Retina (tissue), 1 donor: ENCODE measurements around the gene ROCK2.
"Not testable (repeated sequence)": the region's sequence is repeated elsewhere in the genome, so short reads cannot be mapped to it uniquely, and the experiment has no call there.

Source experiments
- DNase-seq: peaks from one replicate; pipeline ENCODE4 v3.0.0-alpha.2; 2016

The ROCK2 gene

DNA sequence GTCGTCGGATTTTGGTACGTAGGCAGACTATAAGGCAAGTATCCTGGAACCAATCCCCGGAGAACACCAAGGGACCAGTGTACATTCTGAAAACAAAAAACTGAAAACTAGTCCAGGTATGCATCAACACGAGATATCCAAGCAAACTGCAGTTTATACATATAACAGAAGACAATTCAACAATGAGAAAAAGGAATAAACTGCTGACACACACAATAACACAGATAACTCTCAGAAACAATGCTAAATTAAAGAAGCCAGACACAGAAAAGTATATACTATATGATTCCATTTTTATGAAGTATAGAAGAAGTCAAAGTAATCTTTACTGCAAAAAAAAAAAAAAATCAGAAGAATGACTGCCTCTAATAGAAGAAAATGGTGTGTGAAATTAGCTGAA, 5.9 kb downstream of the ROCK2 start:
- no peak for DNase-seq

DNA sequence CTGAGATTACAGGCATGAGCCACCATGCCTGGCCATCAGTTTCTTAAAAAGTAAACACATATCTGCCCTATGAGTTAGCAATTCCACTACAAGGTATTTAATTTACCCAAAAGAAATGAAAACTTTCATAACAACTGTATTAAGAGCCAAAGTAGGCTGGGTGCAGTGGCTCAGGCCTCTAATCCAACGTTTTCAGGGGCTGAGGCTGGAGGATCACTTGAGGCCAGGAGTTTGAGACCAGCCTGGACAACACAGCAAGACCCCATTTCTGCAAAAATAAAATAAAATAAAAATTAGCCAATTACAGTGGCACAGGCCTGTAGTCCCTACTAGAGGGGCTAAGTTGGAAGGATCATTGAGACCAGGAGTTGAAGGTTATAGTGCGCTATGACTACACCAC, 6.5 kb downstream of the ROCK2 start:
- no peak for DNase-seq

DNA sequence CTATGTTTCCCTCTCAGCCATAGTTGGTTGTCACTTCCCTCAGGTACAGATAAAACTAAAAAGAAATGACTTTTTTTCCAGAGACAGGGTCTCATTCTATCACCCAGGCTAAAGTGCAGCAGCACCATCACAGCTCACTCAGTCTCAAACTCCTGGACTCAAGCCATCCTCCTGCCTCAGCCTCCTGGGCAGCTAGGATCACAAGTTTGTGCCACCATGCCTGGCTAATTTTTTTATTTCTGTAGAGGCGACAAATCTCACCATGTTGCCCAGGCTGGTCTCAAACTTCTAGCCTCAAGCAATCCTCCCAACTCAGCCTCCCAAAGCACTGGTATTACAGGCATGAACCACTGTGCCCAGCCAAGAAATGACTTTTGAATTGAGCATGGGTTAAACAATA, 8.2 kb downstream of the ROCK2 start:
- no peak for DNase-seq

DNA sequence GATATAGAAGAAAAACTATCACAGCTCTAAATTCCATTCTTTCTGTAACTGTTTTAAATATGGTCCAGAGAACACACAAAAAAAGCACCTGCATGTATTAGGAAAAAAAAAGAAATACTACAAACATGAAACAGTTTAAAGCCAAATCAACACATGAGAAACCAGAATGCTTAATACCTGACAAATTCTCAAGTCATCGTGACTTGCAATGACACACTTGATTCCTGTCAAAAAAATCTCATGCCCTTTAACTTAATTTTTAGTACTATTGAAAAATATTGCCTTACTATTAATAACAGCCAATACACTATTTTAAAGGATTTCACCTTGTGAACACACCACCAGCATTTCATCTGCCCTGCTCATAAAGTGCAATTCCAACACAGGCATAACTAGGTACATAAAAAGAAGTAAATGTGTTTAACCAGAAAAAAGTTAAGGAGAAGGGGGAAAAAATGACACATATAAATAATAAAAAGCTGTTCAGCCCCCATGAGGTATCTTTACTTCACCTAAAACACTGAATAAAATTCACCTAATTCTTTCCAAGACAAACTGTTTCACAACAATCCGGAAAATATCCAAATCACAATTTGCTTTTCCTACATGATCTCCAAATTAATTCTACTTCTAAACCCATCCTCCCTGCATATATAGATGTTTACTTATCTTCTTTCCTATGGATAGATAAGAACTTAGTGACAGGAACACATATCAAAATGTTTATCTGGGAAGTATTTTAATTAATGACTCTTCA, 10.8 kb downstream of the ROCK2 start:
- DNase-seq: no peak

DNA sequence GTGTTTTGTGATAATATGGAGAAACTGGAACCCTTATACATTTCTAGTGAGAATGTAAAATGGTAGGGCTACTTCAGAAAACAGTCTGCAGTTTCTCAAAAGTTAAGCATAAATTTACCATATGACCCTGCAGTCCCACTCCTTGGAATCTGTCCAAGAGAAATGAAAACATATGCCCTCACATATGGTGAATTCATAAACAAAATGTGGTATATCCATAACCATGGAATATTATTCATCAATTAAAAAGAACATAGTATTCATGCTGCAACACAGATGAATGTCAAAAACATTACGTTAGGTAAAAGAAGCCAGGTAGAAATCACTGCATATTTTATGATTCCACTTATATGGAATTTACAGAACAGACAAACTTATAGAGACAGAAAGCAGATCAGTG, 11.8 kb downstream of the ROCK2 start:
- no peak for DNase-seq

DNA sequence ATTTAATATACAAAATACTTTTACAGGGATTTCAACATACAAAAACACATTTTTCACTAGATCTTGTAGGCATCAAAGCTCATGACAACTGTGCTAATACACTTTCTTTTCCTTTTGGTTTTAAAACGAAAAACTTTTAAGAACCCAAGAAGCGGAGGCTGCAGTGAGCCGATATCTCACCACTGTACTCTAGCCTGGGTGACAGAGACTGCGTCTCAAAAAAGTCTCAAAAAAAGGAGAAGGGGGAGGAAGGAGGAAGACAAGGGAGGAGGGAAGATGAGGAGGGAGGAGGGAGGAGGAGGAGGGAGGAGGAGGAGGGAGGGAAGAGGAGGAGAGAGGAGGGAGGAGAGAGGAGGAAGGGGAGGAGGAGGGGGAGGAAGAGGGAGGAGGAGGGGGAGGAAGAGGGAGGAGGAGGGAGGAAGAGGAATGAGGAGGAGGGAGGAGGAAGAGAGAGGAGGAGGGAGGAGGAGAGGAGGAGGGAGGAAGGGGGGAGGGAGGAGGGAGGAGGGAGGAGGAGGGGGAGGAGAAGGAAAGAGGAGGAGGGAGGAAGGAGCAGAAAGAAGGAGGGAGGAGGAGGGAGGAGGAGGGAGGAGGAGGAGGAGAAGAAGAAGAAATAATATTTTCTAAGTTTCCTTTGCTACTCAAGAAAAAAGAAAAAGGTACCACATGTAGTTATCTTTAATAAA, 13.8 kb downstream of the ROCK2 start:
- no peak for DNase-seq

DNA sequence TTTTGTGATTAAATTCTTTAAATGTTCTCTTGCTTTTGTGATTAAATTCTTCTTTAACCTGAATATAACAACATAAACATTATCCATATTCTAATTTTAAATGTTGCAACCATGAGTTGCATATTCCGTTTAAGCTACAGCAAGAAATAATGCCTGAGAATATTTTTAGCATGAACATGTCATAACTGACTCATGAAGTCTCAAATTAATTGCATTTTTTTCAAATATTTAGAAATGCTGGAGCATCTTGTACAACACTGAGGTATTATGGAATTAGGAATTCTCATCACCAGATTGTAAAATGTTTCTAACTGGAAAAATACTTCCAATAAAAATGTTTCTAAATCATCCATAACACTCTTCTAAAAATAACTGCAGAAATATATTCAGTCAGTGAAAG, 14.7 kb downstream of the ROCK2 start:
- no peak for DNase-seq

DNA sequence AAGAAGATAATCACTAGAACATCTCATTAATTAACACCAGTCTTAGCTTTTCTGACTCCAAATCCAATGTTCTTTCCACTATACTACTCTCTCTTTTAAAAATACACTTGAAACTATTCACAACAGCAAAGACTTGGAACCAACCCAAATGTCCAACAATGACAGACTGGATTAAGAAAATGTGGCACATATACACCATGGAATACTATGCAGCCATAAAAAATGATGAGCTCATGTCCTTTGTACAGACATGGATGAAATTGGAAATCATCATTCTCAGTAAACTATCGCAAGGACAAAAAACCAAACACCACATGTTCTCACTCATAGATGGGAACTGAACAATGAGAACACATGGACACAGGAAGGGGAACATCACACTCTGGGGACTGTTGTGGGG, 15.9 kb downstream of the ROCK2 start:
- DNase-seq: not testable (repeated sequence)

DNA sequence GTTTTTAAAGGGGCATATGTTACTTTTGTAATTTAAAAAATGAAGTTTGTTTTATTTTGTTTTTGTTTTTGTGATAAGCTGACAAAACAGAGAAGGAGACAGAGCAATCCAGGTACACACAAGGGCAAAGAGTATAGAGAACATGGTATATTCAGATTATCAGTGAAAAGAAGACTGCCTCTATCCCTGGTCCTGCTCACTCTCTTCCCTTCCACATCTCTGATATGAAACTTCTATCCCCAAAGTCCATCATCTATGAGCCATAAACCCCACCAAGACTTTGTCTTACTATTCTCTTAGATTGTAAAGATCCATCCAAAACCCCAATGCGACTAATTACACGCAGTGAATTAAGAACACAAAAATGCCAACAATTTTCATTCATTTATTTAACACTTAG, 16.6 kb downstream of the ROCK2 start:
- DNase-seq: no peak

DNA sequence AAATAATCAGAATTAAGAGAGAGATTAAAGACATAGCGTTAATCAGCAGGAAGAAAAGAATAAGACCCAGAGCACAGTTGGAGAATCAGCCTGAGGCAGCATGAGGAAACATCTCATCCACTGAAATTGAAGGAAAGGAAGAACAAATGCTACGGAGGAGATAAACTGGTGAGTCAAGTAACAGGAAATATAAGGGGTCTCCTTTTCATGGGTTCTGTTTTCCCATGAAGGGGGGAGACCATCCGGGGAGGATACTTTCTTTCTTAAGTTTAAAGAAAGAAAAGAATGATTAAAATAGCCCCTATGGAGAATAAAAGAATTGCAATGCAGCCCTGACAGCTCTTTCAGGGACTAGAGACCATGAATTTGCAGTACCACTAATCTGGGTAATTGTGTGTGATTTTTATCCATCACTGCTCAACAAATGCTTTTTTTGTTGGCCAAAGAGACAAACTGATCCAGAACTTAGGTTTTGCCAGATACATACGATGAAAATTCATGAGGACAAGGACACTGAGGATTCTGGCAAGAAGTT, 17.7 kb downstream of the ROCK2 start:
- no peak for DNase-seq

DNA sequence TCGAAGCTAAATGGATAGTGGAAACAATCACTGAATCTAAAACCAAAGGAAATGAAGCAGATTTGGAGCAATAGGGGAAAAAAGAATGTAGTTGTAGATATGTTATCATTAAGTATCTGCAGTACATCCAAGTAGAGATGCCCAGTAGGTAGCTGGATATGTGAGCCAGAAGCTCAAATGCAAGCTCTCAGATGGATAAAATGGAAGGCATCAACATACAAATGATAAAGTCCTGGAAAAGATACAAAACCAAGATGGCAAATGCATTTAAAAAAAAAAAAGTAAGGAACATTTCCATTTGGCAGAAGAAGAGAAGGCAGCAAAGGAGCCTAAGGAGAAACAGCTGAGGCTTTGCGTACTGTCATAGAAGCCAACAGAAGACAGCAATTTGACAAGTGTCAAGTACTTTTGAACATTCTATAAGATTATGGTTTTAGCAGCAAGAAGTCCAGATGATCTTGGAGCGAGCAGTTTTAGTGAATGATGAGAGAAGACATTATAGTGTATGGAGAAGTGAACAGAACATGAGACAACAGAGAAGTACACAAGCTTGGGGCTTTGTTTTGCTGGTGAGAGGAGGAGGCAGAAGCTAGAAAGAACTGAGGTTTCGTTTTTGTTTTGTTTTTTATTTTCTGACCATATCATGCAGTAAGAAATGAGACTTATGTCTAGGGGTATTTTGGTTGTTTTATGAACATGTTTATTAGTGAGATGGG, 18.3 kb downstream of the ROCK2 start:
- DNase-seq: no peak

DNA sequence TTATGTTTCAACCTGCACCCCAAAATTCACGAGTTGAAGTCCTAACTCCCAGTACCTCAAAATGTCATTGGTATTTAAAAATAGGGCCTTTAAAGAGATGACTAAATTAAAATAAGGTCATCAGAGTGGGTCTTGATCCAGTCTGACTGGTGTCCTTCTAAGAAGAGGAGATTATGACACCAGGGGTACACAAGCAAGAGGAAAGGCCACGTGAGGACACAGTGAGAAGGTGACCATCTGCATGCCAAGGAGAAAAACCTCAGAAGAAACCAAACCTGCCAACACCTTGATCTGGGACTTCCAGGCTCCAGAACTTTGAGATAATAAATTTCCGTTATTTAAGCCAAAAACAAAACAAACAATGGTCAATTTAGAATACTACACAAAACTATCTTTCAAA, 22.6 kb downstream of the ROCK2 start:
- DNase-seq: no peak

DNA sequence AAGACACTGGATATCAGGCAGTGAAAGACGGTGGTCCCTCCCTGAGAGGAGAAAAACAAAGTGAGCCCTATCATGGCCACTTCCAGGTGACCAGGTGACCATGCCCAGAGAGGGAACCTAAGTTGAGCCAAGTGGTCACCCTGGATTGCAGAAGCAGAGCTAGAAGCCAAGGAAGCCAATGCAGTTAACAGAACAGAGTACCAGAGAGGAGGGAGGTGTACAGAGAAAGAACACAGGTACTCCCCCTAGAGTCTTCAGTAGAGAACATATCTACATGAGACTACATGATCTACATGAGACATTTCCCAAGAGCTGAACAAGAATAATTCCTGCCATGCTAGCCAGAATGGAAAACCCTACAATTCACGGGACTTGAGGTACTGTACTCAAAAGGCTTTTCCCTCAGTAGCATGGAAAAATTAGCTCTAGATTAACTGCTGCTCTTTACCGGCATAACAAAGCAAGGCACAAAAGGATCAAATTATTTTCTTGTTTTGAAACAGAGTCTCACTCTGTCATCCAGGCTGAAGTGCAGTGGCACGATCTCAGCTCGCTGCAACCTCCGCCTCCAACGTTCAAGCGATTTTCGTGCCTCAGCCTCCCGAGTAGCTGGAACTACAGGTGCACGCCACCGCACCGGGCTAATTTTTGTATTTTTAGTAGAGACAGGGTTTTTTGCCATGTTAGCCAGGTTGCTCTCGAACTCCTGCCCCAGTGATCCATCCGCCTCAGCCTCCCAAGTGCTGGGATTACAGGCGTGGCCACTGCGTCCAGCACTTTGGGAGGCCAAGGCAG, 23.5 kb downstream of the ROCK2 start:
- no peak for DNase-seq

DNA sequence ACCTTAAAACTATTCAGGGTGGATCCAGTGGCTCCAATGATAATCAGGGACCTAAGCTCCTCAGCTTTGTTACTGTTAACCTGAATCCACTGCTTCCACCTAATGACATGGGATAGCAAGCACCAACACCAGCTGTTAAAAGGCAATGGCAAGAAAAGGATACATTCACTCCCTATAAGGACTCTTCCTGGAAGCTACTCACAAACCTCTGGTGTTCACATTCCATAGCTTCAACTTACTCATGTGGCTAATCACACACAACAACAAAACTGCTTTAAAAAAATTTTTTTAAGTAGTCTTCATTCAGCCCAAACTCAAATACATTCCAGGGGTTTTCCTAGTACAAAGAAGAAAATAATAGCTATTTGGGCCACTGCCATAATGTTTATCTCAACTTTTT, 24.5 kb downstream of the ROCK2 start:
- no peak for DNase-seq

DNA sequence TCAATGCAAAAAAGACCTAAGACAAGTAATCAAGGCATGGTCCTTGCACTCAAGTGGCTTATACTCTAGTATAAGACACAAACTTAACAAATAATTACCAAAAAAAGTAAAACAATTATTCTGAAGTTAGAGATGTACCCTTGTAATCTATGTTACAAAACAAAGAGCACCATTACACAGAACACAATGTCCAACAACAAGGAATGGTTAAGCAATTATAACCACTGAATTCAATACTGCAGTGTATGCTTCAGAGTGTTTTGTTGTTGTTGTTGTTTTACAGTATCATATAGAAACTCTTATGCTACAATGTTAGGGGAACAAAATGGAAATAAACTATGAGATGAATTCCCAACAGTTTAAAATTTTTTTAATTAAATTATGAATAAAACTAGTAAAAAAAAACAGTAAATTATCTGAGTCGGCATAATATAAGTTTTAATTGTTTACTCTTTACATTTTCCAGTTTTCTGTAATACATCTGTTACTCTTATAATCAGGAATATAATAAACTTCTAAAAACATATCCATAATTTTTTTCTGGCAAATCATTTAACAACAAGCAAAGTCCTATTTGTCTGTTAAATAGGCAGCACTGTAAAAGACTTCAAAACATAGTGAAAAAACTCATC, 29.2 kb downstream of the ROCK2 start:
- no peak for DNase-seq

DNA sequence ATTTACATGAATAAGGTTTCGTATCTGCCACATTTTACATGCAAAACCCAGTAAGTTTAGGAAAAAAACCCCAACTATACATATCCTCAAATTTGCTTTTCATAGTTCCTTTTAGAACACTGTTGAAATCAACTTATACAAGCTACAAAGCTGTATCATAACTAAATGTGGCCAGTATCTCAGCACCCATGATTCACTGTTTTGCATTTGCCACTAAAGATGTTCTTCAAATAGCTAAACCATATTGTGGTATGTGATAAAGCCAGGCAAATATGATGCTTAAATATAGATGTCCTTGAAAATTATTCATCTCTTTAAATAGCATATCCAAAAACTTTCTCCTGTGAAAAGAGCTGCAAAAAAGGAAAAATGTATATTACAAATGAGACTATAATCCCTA, 29.9 kb downstream of the ROCK2 start:
- no peak for DNase-seq

DNA sequence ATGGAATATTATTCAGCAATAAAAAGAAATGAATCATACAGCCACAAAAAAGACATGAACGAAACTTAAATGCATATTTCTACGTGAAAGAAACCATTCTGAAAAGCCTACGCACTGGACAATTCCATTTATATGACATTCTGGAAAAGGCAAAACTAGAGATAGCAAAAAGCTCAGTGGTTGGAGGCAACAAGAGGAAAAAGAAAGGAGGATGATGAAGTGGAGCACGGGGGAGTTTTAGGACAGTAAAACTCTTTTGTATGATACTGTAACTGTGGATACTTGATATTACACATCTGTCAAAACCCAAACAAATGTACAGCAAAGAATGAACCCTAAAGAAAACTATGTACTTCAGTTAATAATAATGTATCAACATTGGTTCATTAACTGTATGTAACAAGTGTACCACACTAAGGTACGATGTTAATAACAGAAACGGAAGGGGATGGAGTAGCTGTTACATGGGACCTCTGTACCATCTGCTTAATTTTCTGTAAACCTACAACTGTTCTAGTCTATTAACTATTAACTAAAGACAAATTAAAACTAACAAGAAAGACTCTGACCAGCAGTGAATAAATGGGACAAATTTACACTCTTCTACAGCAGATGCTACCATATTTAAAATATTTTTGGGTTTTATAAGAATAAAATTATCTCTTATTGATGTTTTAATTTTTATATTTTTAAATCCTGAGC, 31.5 kb downstream of the ROCK2 start:
- no peak for DNase-seq

DNA sequence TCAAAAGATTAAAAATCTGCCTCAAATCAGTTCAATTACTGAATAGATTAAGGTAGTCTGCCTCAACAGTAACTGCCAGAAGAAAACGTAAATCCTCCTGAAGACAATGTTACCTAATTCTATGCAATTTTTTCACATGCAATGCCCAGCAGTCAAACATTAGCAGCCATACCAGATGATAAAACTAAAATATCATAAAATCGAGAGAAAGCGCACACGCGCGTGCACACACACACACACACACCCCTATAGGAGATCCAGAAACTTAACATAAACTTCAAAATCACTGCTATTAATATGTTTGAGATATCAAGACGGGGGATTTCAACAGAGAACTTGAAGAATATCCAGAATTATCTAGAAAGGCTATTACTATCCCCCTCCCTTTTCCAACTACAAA, 32.9 kb downstream of the ROCK2 start:
- no peak for DNase-seq

DNA sequence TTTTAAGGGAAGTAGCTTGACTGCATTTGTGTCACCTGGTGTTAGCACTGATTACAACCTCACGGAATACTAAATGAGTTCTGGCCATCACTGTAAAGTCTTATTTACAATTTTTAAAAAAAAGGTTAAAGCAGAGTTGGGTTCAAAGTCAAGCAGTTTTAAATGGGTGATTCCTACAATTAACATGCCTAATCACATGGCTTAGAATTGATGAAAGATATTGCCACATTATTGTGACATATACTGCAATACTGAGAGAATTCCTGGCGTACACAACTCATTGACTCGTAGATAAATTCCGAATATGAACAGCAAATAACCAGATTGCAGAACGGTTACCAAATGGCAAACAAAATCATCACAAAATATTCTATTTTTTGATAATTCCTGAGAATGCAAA, 34.2 kb downstream of the ROCK2 start:
- no peak for DNase-seq

DNA sequence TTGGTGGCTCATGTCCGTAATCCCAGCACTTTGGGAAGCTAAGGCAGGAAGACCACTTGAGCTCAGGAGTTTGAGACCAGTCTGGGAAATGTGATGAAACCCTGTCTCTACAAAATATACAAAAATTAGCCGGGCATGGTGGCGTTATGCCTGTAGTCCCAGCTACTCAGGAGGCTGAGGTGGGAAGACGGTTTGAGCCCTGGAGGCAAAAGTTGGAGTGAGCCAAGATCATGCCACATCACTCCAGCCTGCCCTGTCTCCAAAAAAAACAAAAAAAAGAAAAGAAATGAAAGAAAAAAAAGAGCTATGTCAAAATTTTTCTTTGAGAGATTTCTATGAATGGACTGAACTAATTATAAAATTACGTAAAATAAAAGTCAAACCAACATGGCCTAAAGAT, 34.7 kb downstream of the ROCK2 start:
- DNase-seq: no peak

DNA sequence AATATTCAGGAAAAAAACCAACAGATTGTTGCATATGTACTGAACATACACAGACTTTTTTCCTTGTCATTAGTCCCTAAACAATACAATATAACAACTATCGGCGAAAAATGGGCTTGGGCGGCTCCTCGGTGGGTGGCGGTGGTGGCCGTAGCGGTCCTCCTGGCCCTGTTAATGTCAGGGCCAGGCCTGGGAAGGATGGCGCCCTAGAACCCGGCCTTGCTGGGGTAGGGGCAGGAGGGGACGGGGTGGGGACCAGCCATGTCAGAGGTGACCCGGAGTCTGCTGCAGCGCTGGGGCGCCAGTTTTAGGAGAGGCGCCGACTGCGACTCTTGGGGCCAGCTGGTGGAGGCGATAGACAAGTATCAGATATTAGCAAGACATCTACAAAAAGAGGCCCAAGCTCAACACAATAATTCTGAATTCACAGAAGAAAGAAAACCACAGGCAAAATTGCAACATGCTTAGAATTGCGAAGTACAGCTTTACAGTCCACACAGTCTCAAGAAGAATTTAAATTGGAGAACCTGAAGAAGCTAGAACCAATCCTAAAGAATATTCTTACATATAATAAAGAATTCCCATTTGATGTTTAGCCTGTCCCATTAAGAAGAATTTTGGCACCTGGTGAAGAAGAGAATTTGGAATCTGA, 36.5 kb downstream of the ROCK2 start:
- no peak for DNase-seq
